K562 (cell line): ENCODE results near the gene WWTR1.

Experiments used
- SP1 ChIP-seq: sonication (generic); formaldehyde crosslinking; IDR thresholded peaks from 2 replicates; pipeline ENCODE4 v1.8.1; 2022; ENCODE audit warnings: mild to moderate bottlenecking, missing genetic modification reagents
- ZNF668 ChIP-seq: fragments of 250-450 bp; sonication (Bioruptor Pico); IDR thresholded peaks from 2 replicates; pipeline ENCODE4 v1.8.0; 2022; ENCODE audit warnings: mild to moderate bottlenecking, inconsistent platforms

DNA sequence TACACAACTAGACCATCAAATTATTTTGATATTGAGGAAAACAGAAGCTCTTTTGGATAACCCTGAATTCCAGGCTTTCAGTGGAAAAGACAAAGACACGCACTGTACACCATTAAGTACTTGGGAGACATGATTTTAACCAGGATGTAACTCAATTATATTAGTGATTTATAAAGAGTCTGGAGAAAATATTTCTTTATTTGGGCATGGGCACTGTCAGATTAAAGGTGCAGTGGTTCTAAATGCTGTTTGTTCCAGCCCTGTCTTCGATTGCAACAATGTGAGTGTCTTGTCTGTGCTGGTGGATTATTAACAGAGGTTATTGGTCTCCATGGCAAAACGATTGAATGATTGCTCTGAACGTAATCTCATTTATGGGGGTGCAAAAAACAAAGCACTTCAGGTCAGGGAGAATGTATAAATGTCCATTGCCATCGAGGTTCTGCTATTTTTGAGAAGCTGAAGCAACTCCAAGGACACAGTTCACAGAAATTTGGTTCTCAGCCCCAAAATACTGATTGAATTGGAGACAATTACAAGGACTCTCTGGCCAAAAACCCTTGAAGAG is 183.5 kb downstream of the WWTR1 start, which contains the start of gene TM4SF4:
- TF ChIP-seq SP1 (CRISPR knock-in tag) (no peak), ZNF668 (CRISPR knock-in tag) (no peak)
